ENCODE measurements around the gene MAP4K5. TPM values are rescaled to one million over a fixed set of nuclear protein-coding genes. Genes with fewer than 3 reads are reported as not detected.
A peak's percentile ranks its signal among the peaks of the same experiment; 100 is the strongest.

MAP4K5 gene
- total RNA-seq = 100 to 1,000 TPM; 216 to 288 (median 279) TPM

- Histone ChIP-seq H3K36me3 (no peaks in the 10 kb centered on the region), H3K4me3 (peak within 1 kb of the TSS; percentile 67 to 95 (median 86)), H3K4me1 (peaks cover 0 to 44% (median 19%) of the 10 kb centered on the region in 4 donors), H3K27ac (peak within 1 kb of the TSS; percentile 92 to 98 (median 96)), H3K27me3 (no peaks in the 10 kb centered on the region), H3K9me3 (no peaks in the 10 kb centered on the region)
- peak; percentile 79 to 80 for DNase-seq (ENCODE audit: low spot score in 2 of 2)
- 0% methylated on average over 41 to 48 of the region's 60 CpGs for WGBS, 2 donors
- peak; percentile 70 to 87 for TF ChIP-seq POLR2A (IDR thresholded peaks at IDR 0.05)
- peak; percentile 84 to 99 (median 98) for TF ChIP-seq CTCF (IDR thresholded peaks at IDR 0.05)
- peak in 1 of 2 donors; percentile 70 for TF ChIP-seq EP300 (IDR thresholded peaks at IDR 0.05)
These were observed at the start of gene MAP4K5 for GRCh38 chr14:50532502-50533240. Gene MAP4K5 (minus strand): TSS chr14:50532569. CDS start chr14:50532049, 520 bp downstream.

GRCh38 chr14:50578433-50578832, 46.1 kb upstream of the MAP4K5 start:
- no peak for TF ChIP-seq POLR2A (IDR thresholded peaks at IDR 0.05)
- no peak for TF ChIP-seq CTCF (IDR thresholded peaks at IDR 0.05)
- TF ChIP-seq EP300 (IDR thresholded peaks at IDR 0.05) = no peak
- H3K4me3 ChIP-seq = no peak overlapping the region
- no peaks in the 10 kb centered on the region for H3K4me1 ChIP-seq
- no peaks in the 10 kb centered on the region for H3K9me3 ChIP-seq
- no peaks in the 10 kb centered on the region for H3K36me3 ChIP-seq
- H3K27me3 ChIP-seq = no peaks in the 10 kb centered on the region
- no peak for DNase-seq (ENCODE audit: low spot score in 2 of 2)
- no peak overlapping the region for H3K27ac ChIP-seq

- TF ChIP-seq CTCF (IDR thresholded peaks at IDR 0.05) (no peak), EP300 (IDR thresholded peaks at IDR 0.05) (no peak), POLR2A (IDR thresholded peaks at IDR 0.05) (no peak)
- Histone ChIP-seq H3K4me1 (no peaks in the 10 kb centered on the region), H3K27ac (no peak overlapping the region), H3K27me3 (no peaks in the 10 kb centered on the region), H3K36me3 (peaks cover 0 to under 1% (median 0%) of the 10 kb centered on the region in 3 donors), H3K9me3 (peaks cover 0 to 3% (median 0%) of the 10 kb centered on the region in 4 donors), H3K4me3 (no peak overlapping the region)
- DNase-seq (ENCODE audit: low spot score in 2 of 2) = no peak
These were observed 45.6 kb upstream of the MAP4K5 start for GRCh38 chr14:50577982-50578381.

- Histone ChIP-seq H3K4me3 (no peak overlapping the region), H3K27ac (no peak overlapping the region), H3K4me1 (no peaks in the 10 kb centered on the region), H3K36me3 (peaks cover 0 to 23% (median 0%) of the 10 kb centered on the region in 3 donors), H3K27me3 (no peaks in the 10 kb centered on the region), H3K9me3 (peaks cover 0 to 26% (median 10%) of the 10 kb centered on the region in 4 donors)
- TF ChIP-seq EP300 (IDR thresholded peaks at IDR 0.05) = no peak
- no peak for TF ChIP-seq CTCF (IDR thresholded peaks at IDR 0.05)
- TF ChIP-seq POLR2A (IDR thresholded peaks at IDR 0.05) = no peak
- no peak for DNase-seq (ENCODE audit: low spot score in 2 of 2)
These were observed 43.4 kb upstream of the MAP4K5 start for GRCh38 chr14:50575769-50576168.

GRCh38 chr14:50573862-50574261, 41.5 kb upstream of the MAP4K5 start:
- no peaks in the 10 kb centered on the region for H3K27me3 ChIP-seq
- WGBS, 2 donors = 83 to 87% methylated on average over 2 of the region's 2 CpGs
- peaks cover 0 to 35% (median 0%) of the 10 kb centered on the region in 3 donors for H3K36me3 ChIP-seq
- no peak for DNase-seq (ENCODE audit: low spot score in 2 of 2)
- H3K4me3 ChIP-seq = no peak overlapping the region
- H3K4me1 ChIP-seq = no peaks in the 10 kb centered on the region
- TF ChIP-seq EP300 (IDR thresholded peaks at IDR 0.05) (no peak), POLR2A (IDR thresholded peaks at IDR 0.05) (no peak), CTCF (IDR thresholded peaks at IDR 0.05) (no peak)
- H3K9me3 ChIP-seq = peaks cover 0 to 45% (median 19%) of the 10 kb centered on the region in 4 donors
- H3K27ac ChIP-seq = no peak overlapping the region
